ENCODE results near the gene ANKK1. TPM values are rescaled to one million over a fixed set of nuclear protein-coding genes. Genes with fewer than 3 reads are reported as not detected.

The ANKK1 gene
- total RNA-seq, 3 donors from 2014 or later (not counting 1 experiment from before 2014, with no cell fraction given): 0.40 to 0.93 (median 0.73) TPM

DNA sequence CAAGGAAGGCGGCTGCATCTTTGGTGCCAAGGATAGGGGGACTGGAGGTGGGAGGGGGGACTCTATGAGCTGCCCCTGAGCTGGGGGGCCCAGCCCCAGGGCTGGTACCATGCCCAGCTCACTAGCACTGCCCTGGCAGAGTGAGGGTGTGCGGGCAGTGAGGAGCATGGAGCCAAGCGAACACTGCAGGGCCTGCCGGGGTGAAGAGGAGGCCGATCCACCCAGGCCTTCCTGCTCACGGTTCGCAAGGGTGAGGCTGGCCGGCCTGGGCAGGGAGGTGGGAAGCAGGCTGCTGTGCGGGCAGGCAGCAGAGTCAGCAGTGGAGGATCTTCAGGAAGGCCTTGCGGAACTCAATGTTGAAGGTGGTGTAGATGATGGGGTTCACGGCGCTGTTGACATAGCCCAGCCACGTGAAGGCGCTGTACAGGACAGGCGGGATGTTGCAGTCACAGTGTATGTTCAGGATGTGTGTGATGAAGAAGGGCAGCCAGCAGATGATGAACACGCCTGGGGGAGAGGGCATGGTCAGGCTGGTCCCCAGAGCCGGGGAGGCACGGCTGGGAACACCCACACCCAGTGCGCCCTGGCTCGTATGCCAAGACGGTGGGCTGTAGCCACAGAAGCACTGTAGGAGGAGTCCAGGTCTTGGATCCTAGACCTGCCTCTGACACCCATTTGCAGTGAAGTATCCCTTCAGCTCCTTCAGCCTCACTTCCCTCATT is 23.0 kb downstream of the ANKK1 start:
- intact Hi-C loops (cut with micrococcal nuclease): no loop called here
- Mint-ChIP-seq H3K4me3 (no peak overlapping the region), H3K4me1 (no peaks in the 10 kb centered on the region), H3K27me3 (ENCODE audit: low read depth in 2 of 2) (peaks cover 0 to 3% of the 10 kb centered on the region in 2 donors), H3K36me3 (no peaks in the 10 kb centered on the region), H3K27ac (no peak overlapping the region), H3K9me3 (no peaks in the 10 kb centered on the region)
- no peaks in the 10 kb centered on the region for H3K9me3 ChIP-seq (ENCODE audit: control insufficient read depth, insufficient read depth, low read length)
- DNase-seq (no peak), ATAC-seq (no peak)
- TF ChIP-seq, protein P1, sequence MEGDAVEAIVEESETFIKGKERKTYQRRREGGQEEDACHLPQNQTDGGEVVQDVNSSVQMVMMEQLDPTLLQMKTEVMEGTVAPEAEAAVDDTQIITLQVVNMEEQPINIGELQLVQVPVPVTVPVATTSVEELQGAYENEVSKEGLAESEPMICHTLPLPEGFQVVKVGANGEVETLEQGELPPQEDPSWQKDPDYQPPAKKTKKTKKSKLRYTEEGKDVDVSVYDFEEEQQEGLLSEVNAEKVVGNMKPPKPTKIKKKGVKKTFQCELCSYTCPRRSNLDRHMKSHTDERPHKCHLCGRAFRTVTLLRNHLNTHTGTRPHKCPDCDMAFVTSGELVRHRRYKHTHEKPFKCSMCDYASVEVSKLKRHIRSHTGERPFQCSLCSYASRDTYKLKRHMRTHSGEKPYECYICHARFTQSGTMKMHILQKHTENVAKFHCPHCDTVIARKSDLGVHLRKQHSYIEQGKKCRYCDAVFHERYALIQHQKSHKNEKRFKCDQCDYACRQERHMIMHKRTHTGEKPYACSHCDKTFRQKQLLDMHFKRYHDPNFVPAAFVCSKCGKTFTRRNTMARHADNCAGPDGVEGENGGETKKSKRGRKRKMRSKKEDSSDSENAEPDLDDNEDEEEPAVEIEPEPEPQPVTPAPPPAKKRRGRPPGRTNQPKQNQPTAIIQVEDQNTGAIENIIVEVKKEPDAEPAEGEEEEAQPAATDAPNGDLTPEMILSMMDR (IDR thresholded peaks at IDR 0.05): no peak
- no peaks in the 10 kb centered on the region for H3K4me1 ChIP-seq (ENCODE audit: control insufficient read depth, insufficient read depth, low read length)
- H3K4me3 ChIP-seq (ENCODE audit: low read length): no peak overlapping the region
- H3K27ac ChIP-seq (ENCODE audit: low read length): no peak overlapping the region
- H3K36me3 ChIP-seq (ENCODE audit: control insufficient read depth, insufficient read depth, low read length): no peaks in the 10 kb centered on the region
- no peaks in the 10 kb centered on the region for H3K27me3 ChIP-seq (ENCODE audit: control insufficient read depth, insufficient read depth, low read length)
- 90% methylated on average over 21 of the region's 21 CpGs for WGBS (ENCODE audit: insufficient coverage)

DNA sequence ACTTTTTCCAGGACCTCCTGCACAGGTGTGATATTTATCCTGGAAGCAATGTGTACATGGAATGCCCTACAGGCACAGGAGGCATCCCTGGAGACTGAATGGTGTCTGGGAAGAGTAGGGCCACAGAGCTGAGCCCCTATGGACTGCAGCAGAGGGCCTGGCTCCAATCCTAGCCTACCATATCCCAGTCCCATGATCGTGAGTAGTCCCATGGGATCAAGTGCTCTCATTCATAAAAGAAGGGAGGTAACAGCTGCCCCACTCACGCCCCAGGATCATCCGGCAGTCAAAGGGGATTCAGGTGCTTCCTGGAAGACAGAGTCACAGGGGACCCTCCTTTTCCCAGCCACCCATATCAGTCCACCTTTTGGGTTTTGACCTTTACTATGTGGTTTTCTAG is 24.0 kb downstream of the ANKK1 start:
- WGBS (ENCODE audit: insufficient coverage): 83% methylated on average over 3 of the region's 3 CpGs
- Mint-ChIP-seq H3K27ac (no peak overlapping the region), H3K27me3 (ENCODE audit: low read depth in 2 of 2) (peaks cover 0 to 3% of the 10 kb centered on the region in 2 donors), H3K9me3 (no peaks in the 10 kb centered on the region), H3K4me3 (no peak overlapping the region), H3K36me3 (no peaks in the 10 kb centered on the region), H3K4me1 (no peaks in the 10 kb centered on the region)
- Histone ChIP-seq H3K9me3 (ENCODE audit: control insufficient read depth, insufficient read depth, low read length) (no peaks in the 10 kb centered on the region), H3K27me3 (ENCODE audit: control insufficient read depth, insufficient read depth, low read length) (no peaks in the 10 kb centered on the region), H3K4me3 (ENCODE audit: low read length) (no peak overlapping the region), H3K27ac (ENCODE audit: low read length) (no peak overlapping the region), H3K4me1 (ENCODE audit: control insufficient read depth, insufficient read depth, low read length) (no peaks in the 10 kb centered on the region), H3K36me3 (ENCODE audit: control insufficient read depth, insufficient read depth, low read length) (no peaks in the 10 kb centered on the region)
- DNase-seq (no peak), ATAC-seq (no peak)
- intact Hi-C loops (cut with micrococcal nuclease): no loop called here
- TF ChIP-seq, protein P1 (IDR thresholded peaks at IDR 0.05): no peak

DNA sequence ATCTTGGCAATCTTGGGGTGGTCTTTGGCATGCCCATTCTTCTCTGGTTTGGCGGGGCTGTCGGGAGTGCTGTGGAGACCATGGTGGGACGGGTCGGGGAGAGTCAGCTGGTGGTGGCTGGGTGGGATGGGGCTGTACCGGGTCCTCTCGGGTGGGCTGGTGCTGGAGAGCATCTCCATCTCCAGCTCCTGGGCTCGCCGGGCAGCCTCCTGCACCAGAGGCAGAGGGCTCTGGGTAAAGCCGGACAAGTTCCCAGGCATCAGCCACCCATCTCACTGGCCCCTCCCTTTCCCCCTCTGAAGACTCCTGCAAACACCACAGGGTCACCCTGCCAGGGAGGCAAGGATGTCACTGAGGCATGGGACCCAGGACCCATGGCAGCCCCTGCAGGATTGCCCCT is 25.1 kb downstream of the ANKK1 start:
- Mint-ChIP-seq H3K9me3 (no peaks in the 10 kb centered on the region), H3K4me3 (no peak overlapping the region), H3K4me1 (no peaks in the 10 kb centered on the region), H3K36me3 (no peaks in the 10 kb centered on the region), H3K27me3 (ENCODE audit: low read depth in 2 of 2) (peaks cover 0 to 3% of the 10 kb centered on the region in 2 donors), H3K27ac (no peak overlapping the region)
- WGBS (ENCODE audit: insufficient coverage): 94% methylated on average over 9 of the region's 9 CpGs
- Histone ChIP-seq H3K36me3 (ENCODE audit: control insufficient read depth, insufficient read depth, low read length) (no peaks in the 10 kb centered on the region), H3K9me3 (ENCODE audit: control insufficient read depth, insufficient read depth, low read length) (no peaks in the 10 kb centered on the region), H3K4me3 (ENCODE audit: low read length) (no peak overlapping the region), H3K4me1 (ENCODE audit: control insufficient read depth, insufficient read depth, low read length) (no peaks in the 10 kb centered on the region), H3K27me3 (ENCODE audit: control insufficient read depth, insufficient read depth, low read length) (no peaks in the 10 kb centered on the region), H3K27ac (ENCODE audit: low read length) (no peak overlapping the region)
- TF ChIP-seq, protein P1 (IDR thresholded peaks at IDR 0.05): no peak
- DNase-seq (no peak), ATAC-seq (no peak)
- intact Hi-C loops (cut with micrococcal nuclease): no loop called here

DNA sequence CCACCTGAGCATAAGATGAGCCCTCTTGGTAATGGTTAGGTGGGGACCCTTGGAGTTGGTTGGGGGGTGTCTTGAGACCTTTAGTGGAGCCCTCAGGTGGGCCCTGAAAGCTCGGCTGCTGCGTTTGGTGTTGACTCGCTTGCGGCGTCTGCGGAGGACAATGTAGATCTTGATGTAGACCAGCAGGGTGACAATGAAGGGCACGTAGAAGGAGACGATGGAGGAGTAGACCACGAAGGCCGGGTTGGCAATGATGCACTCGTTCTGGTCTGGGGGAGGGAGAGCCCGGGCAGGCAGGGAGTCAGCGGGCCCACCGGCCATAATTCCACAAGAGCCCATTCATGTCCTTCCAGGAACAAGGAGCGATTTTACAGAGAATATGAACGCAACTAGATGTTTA is 27.8 kb downstream of the ANKK1 start:
- H3K9me3 ChIP-seq (ENCODE audit: control insufficient read depth, insufficient read depth, low read length): no peaks in the 10 kb centered on the region
- no peak for ATAC-seq

More for the DNA sequence above, 27.8 kb downstream of the ANKK1 start:
- H3K4me3 Mint-ChIP-seq: no peak overlapping the region
- H3K4me3 ChIP-seq (ENCODE audit: low read length): no peak overlapping the region
- TF ChIP-seq, protein P1 (IDR thresholded peaks at IDR 0.05): no peak
- H3K4me1 ChIP-seq (ENCODE audit: control insufficient read depth, insufficient read depth, low read length): no peaks in the 10 kb centered on the region
- no peaks in the 10 kb centered on the region for H3K9me3 Mint-ChIP-seq
- no peaks in the 10 kb centered on the region for H3K36me3 Mint-ChIP-seq
- intact Hi-C loops (cut with micrococcal nuclease): no loop called here
- H3K27ac ChIP-seq (ENCODE audit: low read length): no peak overlapping the region
- DNase-seq: no peak
- no peaks in the 10 kb centered on the region for H3K4me1 Mint-ChIP-seq
- no peaks in the 10 kb centered on the region for H3K36me3 ChIP-seq (ENCODE audit: control insufficient read depth, insufficient read depth, low read length)
- no peak overlapping the region for H3K27ac Mint-ChIP-seq
- 94% methylated on average over 16 of the region's 16 CpGs for WGBS (ENCODE audit: insufficient coverage)
- no peaks in the 10 kb centered on the region for H3K27me3 Mint-ChIP-seq (ENCODE audit: low read depth in 2 of 2)
- H3K27me3 ChIP-seq (ENCODE audit: control insufficient read depth, insufficient read depth, low read length): no peaks in the 10 kb centered on the region
